Ecto neural progenitor cell (in vitro differentiated cells): ENCODE results near the gene PEA15.

ENCODE experiments used
- DNase-seq: peaks from one replicate; pipeline ENCODE4 v3.0.0-alpha.2; 2018; ENCODE audit warnings: low spot score

The PEA15 gene

GRCh38 chr1:160208557-160209320, 3.6 kb downstream of the PEA15 start:
- no peak for DNase-seq

- no peak for DNase-seq
Measured at GRCh38 chr1:160209321-160210046, 4.3 kb downstream of the PEA15 start.

GRCh38 chr1:160210561-160210960, 5.4 kb downstream of the PEA15 start:
- DNase-seq = no peak

- DNase-seq = no peak
Measured at GRCh38 chr1:160211046-160211790, 6.0 kb downstream of the PEA15 start.

GRCh38 chr1:160214481-160215140, 9.4 kb downstream of the PEA15 start:
- no peak for DNase-seq

- no peak for DNase-seq
Measured at GRCh38 chr1:160216301-160216700, 11.1 kb downstream of the PEA15 start.

GRCh38 chr1:160217481-160218051, 12.4 kb downstream of the PEA15 start:
- DNase-seq = no peak

- DNase-seq = no peak
Measured at GRCh38 chr1:160219062-160219929, 14.1 kb downstream of the PEA15 start.

- no peak for DNase-seq
Measured at GRCh38 chr1:160220301-160220700, 15.1 kb downstream of the PEA15 start.

- no peak for DNase-seq
Measured at GRCh38 chr1:160221089-160221488, 15.9 kb downstream of the PEA15 start.

- DNase-seq = no peak
Measured at GRCh38 chr1:160222546-160222945, 17.4 kb downstream of the PEA15 start.

GRCh38 chr1:160224606-160225005, 19.4 kb downstream of the PEA15 start:
- DNase-seq = no peak

GRCh38 chr1:160225345-160225744, 20.2 kb downstream of the PEA15 start:
- DNase-seq = no peak

- DNase-seq = no peak
Measured at GRCh38 chr1:160226623-160227022, 21.4 kb downstream of the PEA15 start.

- no peak for DNase-seq
Measured at GRCh38 chr1:160227034-160227433, 21.9 kb downstream of the PEA15 start.

- DNase-seq = no peak
Measured at GRCh38 chr1:160227561-160227960, 22.4 kb downstream of the PEA15 start.

- no peak for DNase-seq
Measured at GRCh38 chr1:160228431-160228830, 23.2 kb downstream of the PEA15 start.

GRCh38 chr1:160232911-160233310, 27.7 kb downstream of the PEA15 start:
- DNase-seq = no peak

- no peak for DNase-seq
Measured at GRCh38 chr1:160236806-160237205, 31.6 kb downstream of the PEA15 start.

- no peak for DNase-seq
Measured at GRCh38 chr1:160237558-160237957, 32.4 kb downstream of the PEA15 start.

- DNase-seq = no peak
Measured at GRCh38 chr1:160238408-160238807, 33.2 kb downstream of the PEA15 start.
